Neutrophil (primary cell): ENCODE data around the gene MATCAP1.

Experiments used
- H3K27ac ChIP-seq: fragments of 200-600 bp; sonication (generic); 2 replicates; pipeline ENCODE4 v1.5.1; 2016; ENCODE audit warnings: mild to moderate bottlenecking, moderate library complexity
- H3K27me3 ChIP-seq: fragments of 200-600 bp; sonication (generic); 2 replicates; pipeline ENCODE4 v1.6.0; 2016; ENCODE audit warnings: mild to moderate bottlenecking
- H3K36me3 ChIP-seq: fragments of 200-600 bp; sonication (generic); 2 replicates; pipeline ENCODE4 v1.5.1; 2017
- H3K4me1 ChIP-seq, 2 experiments: fragments of 200-600 bp in 1 of 2; sonication (generic) in 1 of 2; 1 replicate in 1 of 2; 2 replicates in 1 of 2; pipeline versions ENCODE4 v1.5.1 to v1.6.1; 2013 to 2016; ENCODE audit warnings: low read depth in 1 of 2, low read length in 1 of 2, mild to moderate bottlenecking in 1 of 2, moderate library complexity in 1 of 2; ENCODE audit not compliant: control insufficient read depth in 1 of 2, insufficient read depth in 1 of 2
- H3K4me3 ChIP-seq, 2 experiments: fragments of 200-600 bp in 1 of 2; sonication (generic) in 1 of 2; 1 replicate in 1 of 2; 2 replicates in 1 of 2; pipeline ENCODE4 v1.5.1; 2013 to 2016; ENCODE audit warnings: low read depth in 1 of 2, low read length in 1 of 2, mild to moderate bottlenecking in 1 of 2, moderate library complexity in 1 of 2
- H3K9me3 ChIP-seq: fragments of 200-600 bp; sonication (generic); 2 replicates; pipeline ENCODE4 v1.5.1; 2016
- TF ChIP-seq, protein P1 (sequence below): fragments of 200-600 bp; sonication (generic); IDR thresholded peaks from 2 replicates; pipeline ENCODE4 v1.5.1; 2016; ENCODE audit warnings: antibody characterized with exemption

Gene MATCAP1

DNA sequence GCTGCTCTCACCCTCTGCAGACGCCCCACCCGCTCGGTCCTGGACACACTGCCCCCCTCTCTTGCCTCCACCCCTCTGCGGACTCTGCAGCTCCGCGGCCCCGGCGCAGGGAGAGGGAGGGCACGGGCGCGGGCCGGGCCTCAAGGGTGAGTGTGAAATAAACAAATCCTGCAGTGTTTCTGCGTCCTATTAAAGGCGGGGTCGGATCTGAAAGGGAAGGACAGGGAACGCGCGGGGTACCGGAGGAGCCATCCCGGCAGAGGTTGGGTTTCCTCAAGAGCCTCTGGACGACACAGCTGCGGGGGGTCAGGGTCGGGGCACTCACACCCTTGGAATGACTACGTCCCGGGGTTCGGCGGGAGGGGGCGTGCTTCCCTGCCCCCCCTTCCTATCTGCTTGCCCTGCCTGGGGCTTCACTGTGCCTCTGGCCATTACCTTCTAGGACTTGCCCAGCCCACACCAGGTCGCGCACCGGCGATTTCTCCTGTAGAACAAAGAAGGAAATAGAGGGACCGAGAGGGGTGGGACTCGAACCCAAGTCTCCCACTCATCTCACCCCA is 19.7 kb downstream of the MATCAP1 start:
- Histone ChIP-seq H3K27me3 (peaks cover 81% of the 10 kb centered on the region), H3K4me1 (peaks cover 41 to 64% of the 10 kb centered on the region in 2 experiments), H3K36me3 (no peaks in the 10 kb centered on the region), H3K27ac (no peak overlapping the region), H3K9me3 (no peaks in the 10 kb centered on the region), H3K4me3 (peak overlapping the region in 1 of 2 experiments; percentile 55)
- TF ChIP-seq, protein P1, sequence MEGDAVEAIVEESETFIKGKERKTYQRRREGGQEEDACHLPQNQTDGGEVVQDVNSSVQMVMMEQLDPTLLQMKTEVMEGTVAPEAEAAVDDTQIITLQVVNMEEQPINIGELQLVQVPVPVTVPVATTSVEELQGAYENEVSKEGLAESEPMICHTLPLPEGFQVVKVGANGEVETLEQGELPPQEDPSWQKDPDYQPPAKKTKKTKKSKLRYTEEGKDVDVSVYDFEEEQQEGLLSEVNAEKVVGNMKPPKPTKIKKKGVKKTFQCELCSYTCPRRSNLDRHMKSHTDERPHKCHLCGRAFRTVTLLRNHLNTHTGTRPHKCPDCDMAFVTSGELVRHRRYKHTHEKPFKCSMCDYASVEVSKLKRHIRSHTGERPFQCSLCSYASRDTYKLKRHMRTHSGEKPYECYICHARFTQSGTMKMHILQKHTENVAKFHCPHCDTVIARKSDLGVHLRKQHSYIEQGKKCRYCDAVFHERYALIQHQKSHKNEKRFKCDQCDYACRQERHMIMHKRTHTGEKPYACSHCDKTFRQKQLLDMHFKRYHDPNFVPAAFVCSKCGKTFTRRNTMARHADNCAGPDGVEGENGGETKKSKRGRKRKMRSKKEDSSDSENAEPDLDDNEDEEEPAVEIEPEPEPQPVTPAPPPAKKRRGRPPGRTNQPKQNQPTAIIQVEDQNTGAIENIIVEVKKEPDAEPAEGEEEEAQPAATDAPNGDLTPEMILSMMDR: no peak

- Histone ChIP-seq H3K36me3 (no peaks in the 10 kb centered on the region), H3K27me3 (peaks cover 74% of the 10 kb centered on the region), H3K27ac (no peak overlapping the region), H3K4me1 (peaks cover 48 to 71% of the 10 kb centered on the region in 2 experiments), H3K9me3 (no peaks in the 10 kb centered on the region), H3K4me3 (peak overlapping the region in 1 of 2 experiments; percentile 55)
- TF ChIP-seq, protein P1: no peak
Measured at GRCh38 chr16:67163164-67163998, 20.4 kb downstream of the MATCAP1 start.

DNA sequence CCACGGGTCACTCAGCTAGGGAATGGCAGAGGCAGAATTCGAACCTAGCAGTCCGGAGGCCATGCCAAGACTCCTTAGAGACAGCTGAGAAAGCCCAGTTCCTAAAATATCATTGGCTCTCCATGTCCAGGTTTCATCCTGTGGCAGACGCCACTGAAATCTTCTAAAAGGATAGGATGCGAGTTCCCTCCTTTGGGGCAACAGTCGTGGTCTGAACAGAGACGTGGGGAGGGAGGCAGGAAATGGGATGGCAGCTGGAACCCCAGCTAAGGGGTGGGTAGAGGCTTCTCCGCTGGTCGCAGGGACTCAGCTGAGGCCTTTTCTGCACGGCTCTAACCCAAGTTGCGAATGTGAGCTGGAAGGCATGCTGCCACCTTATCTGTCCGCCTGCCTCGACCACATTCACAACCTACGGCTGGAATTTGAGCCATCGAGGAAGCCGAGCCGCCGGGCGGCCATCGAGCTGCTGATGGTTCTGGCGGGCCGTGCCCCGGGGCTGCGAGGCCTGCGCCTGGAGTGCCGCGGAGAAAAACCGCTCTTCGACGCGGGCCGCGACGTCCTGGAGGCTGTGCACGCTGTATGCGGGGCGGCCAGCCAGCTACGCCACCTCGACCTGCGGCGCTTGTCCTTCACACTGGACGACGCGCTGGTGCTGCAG is 21.1 kb downstream of the MATCAP1 start:
- Histone ChIP-seq H3K36me3 (no peaks in the 10 kb centered on the region), H3K27me3 (peaks cover 67% of the 10 kb centered on the region), H3K27ac (no peak overlapping the region), H3K9me3 (no peaks in the 10 kb centered on the region), H3K4me1 (peaks cover 55 to 78% of the 10 kb centered on the region in 2 experiments), H3K4me3 (peak overlapping the region in 1 of 2 experiments; percentile 55)
- TF ChIP-seq, protein P1: no peak

- Histone ChIP-seq H3K4me3 (peak overlapping the region; percentile 70 to 93), H3K36me3 (no peaks in the 10 kb centered on the region), H3K9me3 (no peaks in the 10 kb centered on the region), H3K27ac (no peak overlapping the region), H3K27me3 (peaks cover 58% of the 10 kb centered on the region), H3K4me1 (peaks cover 55 to 79% of the 10 kb centered on the region in 2 experiments)
- TF ChIP-seq, protein P1: no peak
Measured at GRCh38 chr16:67161595-67162058, 22.1 kb downstream of the MATCAP1 start.

DNA sequence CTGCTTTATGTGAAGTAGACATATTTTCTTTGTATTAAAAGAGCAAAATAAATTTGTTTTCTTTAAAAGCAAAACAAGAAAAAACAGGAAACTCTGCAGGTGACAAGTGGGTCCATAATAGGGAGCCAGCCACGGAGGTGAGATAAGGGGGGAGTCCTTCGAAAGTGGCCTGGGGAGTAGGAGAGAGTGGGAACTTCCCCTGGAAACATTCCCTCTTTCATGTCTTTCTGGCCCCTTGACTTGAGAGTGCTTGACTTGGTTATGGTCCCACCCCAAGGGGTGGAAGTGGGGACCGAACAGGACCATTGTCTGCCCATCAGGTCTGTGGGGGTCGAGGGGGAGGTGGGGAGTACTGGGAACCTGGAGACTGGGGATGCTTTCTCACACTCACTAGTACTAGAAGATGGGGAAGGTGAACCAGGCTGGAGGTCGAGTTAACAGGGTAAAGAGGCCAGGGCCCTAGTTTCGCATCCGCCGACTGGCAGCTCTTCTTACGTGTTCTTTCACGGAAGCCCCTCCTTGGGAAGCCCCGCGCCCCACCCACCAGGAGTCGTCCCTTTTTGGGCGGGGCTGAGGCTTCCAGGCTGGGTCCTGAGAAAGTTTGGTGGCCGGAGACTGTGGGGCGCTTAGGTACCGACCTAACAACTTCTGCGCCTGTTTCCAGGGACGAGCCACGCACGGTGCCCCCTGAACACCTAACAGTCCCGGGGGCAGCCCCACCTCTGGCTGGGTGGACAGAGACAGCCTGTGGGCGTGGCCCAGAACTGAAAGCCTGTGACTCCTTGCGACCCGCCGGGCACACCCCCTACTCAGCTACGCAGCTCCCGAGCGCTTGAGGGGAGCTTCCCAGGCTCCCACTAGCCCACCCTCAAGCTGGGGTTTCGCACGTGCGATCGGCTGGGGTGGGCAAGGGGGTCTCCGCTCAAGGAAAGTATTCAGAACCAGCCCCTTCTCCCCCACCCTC is 24.8 kb downstream of the MATCAP1 start:
- Histone ChIP-seq H3K27ac (peak overlapping the region; percentile 81), H3K4me3 (peak overlapping the region; percentile 70 to 93), H3K4me1 (peaks cover 56 to 74% of the 10 kb centered on the region in 2 experiments), H3K36me3 (peaks cover 7% of the 10 kb centered on the region), H3K9me3 (no peaks in the 10 kb centered on the region), H3K27me3 (peaks cover 58% of the 10 kb centered on the region)
- TF ChIP-seq, protein P1: no peak
